ENCODE results near the gene SVIL.
"Not testable (repeated sequence)": the region's sequence is repeated elsewhere in the genome, so short reads cannot be mapped to it uniquely, and the experiment has no call there.

Gene SVIL

GRCh38 chr10:29450405-29450804, 184.4 kb downstream of the SVIL start:
- TF ChIP-seq CTCF (IDR thresholded peaks at IDR 0.05; ENCODE audit: extremely low read depth, insufficient read depth, missing control alignments) = no peak
- DNase-seq (ENCODE audit: low spot score) = no peak
- in situ Hi-C loops (cut with MboI; ENCODE audit: low pct_unique_long_range_greater_than_20kb, low sequenced_read_pairs, unreplicated experiment) = no loop called here

GRCh38 chr10:29448756-29449592, 185.8 kb downstream of the SVIL start:
- in situ Hi-C loops (cut with MboI; ENCODE audit: low pct_unique_long_range_greater_than_20kb, low sequenced_read_pairs, unreplicated experiment) = not testable (repeated sequence)
- DNase-seq (ENCODE audit: low spot score) = peak; percentile 58
- peak; percentile 95 for TF ChIP-seq CTCF (IDR thresholded peaks at IDR 0.05; ENCODE audit: extremely low read depth, insufficient read depth, missing control alignments)

GRCh38 chr10:29448125-29448524, 186.6 kb downstream of the SVIL start:
- in situ Hi-C loops (cut with MboI; ENCODE audit: low pct_unique_long_range_greater_than_20kb, low sequenced_read_pairs, unreplicated experiment) = no loop called here
- no peak for DNase-seq (ENCODE audit: low spot score)
- TF ChIP-seq CTCF (IDR thresholded peaks at IDR 0.05; ENCODE audit: extremely low read depth, insufficient read depth, missing control alignments) = no peak

GRCh38 chr10:29446327-29446726, 188.4 kb downstream of the SVIL start:
- DNase-seq (ENCODE audit: low spot score) = no peak
- in situ Hi-C loops (cut with MboI; ENCODE audit: low pct_unique_long_range_greater_than_20kb, low sequenced_read_pairs, unreplicated experiment) = no loop called here
- no peak for TF ChIP-seq CTCF (IDR thresholded peaks at IDR 0.05; ENCODE audit: extremely low read depth, insufficient read depth, missing control alignments)

- in situ Hi-C loops (cut with MboI; ENCODE audit: low pct_unique_long_range_greater_than_20kb, low sequenced_read_pairs, unreplicated experiment) = no loop called here
- TF ChIP-seq CTCF (IDR thresholded peaks at IDR 0.05; ENCODE audit: extremely low read depth, insufficient read depth, missing control alignments) = no peak
- DNase-seq (ENCODE audit: low spot score) = no peak
Observed at GRCh38 chr10:29443745-29444523, 190.8 kb downstream of the SVIL start.

GRCh38 chr10:29440981-29441380, 193.8 kb downstream of the SVIL start:
- no peak for TF ChIP-seq CTCF (IDR thresholded peaks at IDR 0.05; ENCODE audit: extremely low read depth, insufficient read depth, missing control alignments)
- in situ Hi-C loops (cut with MboI; ENCODE audit: low pct_unique_long_range_greater_than_20kb, low sequenced_read_pairs, unreplicated experiment) = no loop called here
- DNase-seq (ENCODE audit: low spot score) = no peak

- in situ Hi-C loops (cut with MboI; ENCODE audit: low pct_unique_long_range_greater_than_20kb, low sequenced_read_pairs, unreplicated experiment); DNase-seq (ENCODE audit: low spot score): not testable (repeated sequence)
Observed at GRCh38 chr10:29439005-29439404, 195.8 kb downstream of the SVIL start.
